ENCODE results near the gene PKD1L1.
"Not testable (repeated sequence)": the region's sequence is repeated elsewhere in the genome, so short reads cannot be mapped to it uniquely, and the experiment has no call there.

The PKD1L1 gene

GRCh38 chr7:47948141-47948790, at the start of gene PKD1L1:
PKD1L1 (minus strand) TSS chr7:47948466; CDS start chr7:47948440, 26 bp downstream.
- no peak for DNase-seq (ENCODE audit: low read depth)

- DNase-seq (ENCODE audit: low read depth) = peak; percentile 31
These were observed 44.2 kb upstream of the PKD1L1 start for GRCh38 chr7:47992446-47992845.

GRCh38 chr7:47991741-47992311, 43.6 kb upstream of the PKD1L1 start:
- DNase-seq (ENCODE audit: low read depth) = peak; percentile 89

GRCh38 chr7:47991270-47991669, 43.0 kb upstream of the PKD1L1 start:
- DNase-seq (ENCODE audit: low read depth) = no peak

- no peak for DNase-seq (ENCODE audit: low read depth)
These were observed 42.3 kb upstream of the PKD1L1 start for GRCh38 chr7:47990592-47990991.

GRCh38 chr7:47989607-47990400, 41.5 kb upstream of the PKD1L1 start:
- DNase-seq (ENCODE audit: low read depth) = not testable (repeated sequence)

GRCh38 chr7:47988496-47989386, 40.5 kb upstream of the PKD1L1 start:
- DNase-seq (ENCODE audit: low read depth) = peak; percentile 56

- DNase-seq (ENCODE audit: low read depth) = peak; percentile 7
These were observed 34.3 kb upstream of the PKD1L1 start for GRCh38 chr7:47982610-47983009.

GRCh38 chr7:47980648-47981047, 32.4 kb upstream of the PKD1L1 start:
- not testable (repeated sequence) for DNase-seq (ENCODE audit: low read depth)

GRCh38 chr7:47979832-47980181, 31.5 kb upstream of the PKD1L1 start:
- DNase-seq (ENCODE audit: low read depth) = no peak

GRCh38 chr7:47979145-47979831, 31.0 kb upstream of the PKD1L1 start, which contains the start of gene HUS1:
HUS1 (minus strand) TSS chr7:47979615; CDS start chr7:47979519, 96 bp downstream.
- peak; percentile 93 for DNase-seq (ENCODE audit: low read depth)

GRCh38 chr7:47978790-47979144, 30.5 kb upstream of the PKD1L1 start:
- DNase-seq (ENCODE audit: low read depth) = no peak

- no peak for DNase-seq (ENCODE audit: low read depth)
These were observed 25.5 kb upstream of the PKD1L1 start for GRCh38 chr7:47973739-47974138.

GRCh38 chr7:47970761-47971160, 22.5 kb upstream of the PKD1L1 start:
- DNase-seq (ENCODE audit: low read depth) = no peak

- DNase-seq (ENCODE audit: low read depth) = peak; percentile 74
These were observed 20.8 kb upstream of the PKD1L1 start for GRCh38 chr7:47968847-47969774.

GRCh38 chr7:47967708-47968107, 19.4 kb upstream of the PKD1L1 start:
- no peak for DNase-seq (ENCODE audit: low read depth)

- DNase-seq (ENCODE audit: low read depth) = no peak
These were observed 18.9 kb upstream of the PKD1L1 start for GRCh38 chr7:47967123-47967522.

- no peak for DNase-seq (ENCODE audit: low read depth)
These were observed 17.2 kb upstream of the PKD1L1 start for GRCh38 chr7:47965456-47965855.

GRCh38 chr7:47962262-47962661, 14.0 kb upstream of the PKD1L1 start:
- no peak for DNase-seq (ENCODE audit: low read depth)

GRCh38 chr7:47957156-47957555, 8.9 kb upstream of the PKD1L1 start:
- DNase-seq (ENCODE audit: low read depth) = no peak

Measured in ELR (cell line).